Adipose tissue (tissue), 3 donors: ENCODE results near the gene NCAPD2. TPM values are rescaled to one million over a fixed set of nuclear protein-coding genes. Genes with fewer than 3 reads are reported as not detected.
"Not testable (repeated sequence)": the region's sequence is repeated elsewhere in the genome, so short reads cannot be mapped to it uniquely, and the experiment has no call there.

ENCODE experiments used
- H3K27ac ChIP-seq: one replicate; pipeline ENCODE4 v1.5.1; 2013; ENCODE audit warnings: low read depth, low read length
- WGBS, 3 donors: extraction: QIAGEN DNeasy Blood & Tissue Kit; methylation state at CpG; one replicate each; pipeline ENCODE4 v1.1.7; 2013; 5-methylcytosine and 5-hydroxymethylcytosine counted together
- polyA plus RNA-seq, 3 donors: library from polyadenylated mRNA; stranded (reverse); fragments of 200-250 nt; gene quantifications; one replicate each; pipeline ENCODE4 v1.2.3, GENCODE V29; 2013
- donor health status: healthy with polysubstance abuse.
- donor health status: Bipolar disorder and iron deficiency.
- donor health status: healthy.

Gene NCAPD2
- polyA plus RNA-seq, 3 donors = 5.5 to 7.4 (median 7.1) TPM

GRCh38 chr12:6555018-6555691 is 61.3 kb downstream of the NCAPD2 start:
- WGBS, 3 donors = 1 to 12% (median 6%) methylated on average over 51 to 61 of the region's 61 CpGs
- no peak overlapping the region for H3K27ac ChIP-seq

- 84 to 85% (median 85%) methylated on average over 7 of the region's 7 CpGs for WGBS, 3 donors
- H3K27ac ChIP-seq = not testable (repeated sequence)
These were observed 62.6 kb downstream of the NCAPD2 start for GRCh38 chr12:6556496-6556817.

GRCh38 chr12:6556857-6557256 is 63.0 kb downstream of the NCAPD2 start:
- no peak overlapping the region for H3K27ac ChIP-seq
- 79 to 85% (median 85%) methylated on average over 4 of the region's 4 CpGs for WGBS, 3 donors

GRCh38 chr12:6558014-6558760 is 64.3 kb downstream of the NCAPD2 start:
- WGBS, 3 donors = 66 to 77% (median 69%) methylated on average over 14 of the region's 14 CpGs
- not testable (repeated sequence) for H3K27ac ChIP-seq

GRCh38 chr12:6559500-6559899 is 65.6 kb downstream of the NCAPD2 start:
- H3K27ac ChIP-seq = no peak overlapping the region
- WGBS, 3 donors = 68 to 92% (median 79%) methylated on average over 1 of the region's 1 CpG

GRCh38 chr12:6560501-6561205 is 66.8 kb downstream of the NCAPD2 start:
- no peak overlapping the region for H3K27ac ChIP-seq
- 88 to 93% (median 89%) methylated on average over 13 of the region's 13 CpGs for WGBS, 3 donors

GRCh38 chr12:6562881-6563280 is 69.0 kb downstream of the NCAPD2 start:
- no peak overlapping the region for H3K27ac ChIP-seq
- 89 to 95% (median 93%) methylated on average over 10 of the region's 10 CpGs for WGBS, 3 donors

- WGBS, 3 donors = 69 to 79% (median 75%) methylated on average over 8 of the region's 8 CpGs
- H3K27ac ChIP-seq = no peak overlapping the region
These were observed 69.6 kb downstream of the NCAPD2 start for GRCh38 chr12:6563448-6564050.

GRCh38 chr12:6567112-6567670 is 73.3 kb downstream of the NCAPD2 start:
- WGBS, 3 donors = 41 to 46% (median 42%) methylated on average over 8 of the region's 8 CpGs
- H3K27ac ChIP-seq = no peak overlapping the region

- no peak overlapping the region for H3K27ac ChIP-seq
- 66 to 88% (median 87%) methylated on average over 12 of the region's 12 CpGs for WGBS, 3 donors
These were observed 75.4 kb downstream of the NCAPD2 start for GRCh38 chr12:6569312-6569711.

- WGBS, 3 donors = 40 to 85% (median 82%) methylated on average over 7 of the region's 7 CpGs
- no peak overlapping the region for H3K27ac ChIP-seq
These were observed 75.9 kb downstream of the NCAPD2 start for GRCh38 chr12:6569786-6570185.

- WGBS, 3 donors = 58 to 71% (median 66%) methylated on average over 7 of the region's 7 CpGs
- no peak overlapping the region for H3K27ac ChIP-seq
These were observed 76.5 kb downstream of the NCAPD2 start for GRCh38 chr12:6570264-6570887.

- no peak overlapping the region for H3K27ac ChIP-seq
- 86 to 91% (median 91%) methylated on average over 8 of the region's 8 CpGs for WGBS, 3 donors
These were observed 79.1 kb downstream of the NCAPD2 start for GRCh38 chr12:6573001-6573400.

GRCh38 chr12:6574576-6575295 is 80.8 kb downstream of the NCAPD2 start:
- H3K27ac ChIP-seq = no peak overlapping the region
- 87 to 91% (median 89%) methylated on average over 4 of the region's 4 CpGs for WGBS, 3 donors

GRCh38 chr12:6575648-6576047 is 81.7 kb downstream of the NCAPD2 start:
- WGBS, 3 donors = 88 to 92% (median 89%) methylated on average over 8 of the region's 8 CpGs
- no peak overlapping the region for H3K27ac ChIP-seq
